ENCODE measurements around the gene CABP1.
A peak's percentile ranks its signal among the peaks of the same experiment; 100 is the strongest.

The CABP1 gene

GRCh38 chr12:120697344-120697743 is 56.9 kb downstream of the CABP1 start:
- TF ChIP-seq, protein P1, sequence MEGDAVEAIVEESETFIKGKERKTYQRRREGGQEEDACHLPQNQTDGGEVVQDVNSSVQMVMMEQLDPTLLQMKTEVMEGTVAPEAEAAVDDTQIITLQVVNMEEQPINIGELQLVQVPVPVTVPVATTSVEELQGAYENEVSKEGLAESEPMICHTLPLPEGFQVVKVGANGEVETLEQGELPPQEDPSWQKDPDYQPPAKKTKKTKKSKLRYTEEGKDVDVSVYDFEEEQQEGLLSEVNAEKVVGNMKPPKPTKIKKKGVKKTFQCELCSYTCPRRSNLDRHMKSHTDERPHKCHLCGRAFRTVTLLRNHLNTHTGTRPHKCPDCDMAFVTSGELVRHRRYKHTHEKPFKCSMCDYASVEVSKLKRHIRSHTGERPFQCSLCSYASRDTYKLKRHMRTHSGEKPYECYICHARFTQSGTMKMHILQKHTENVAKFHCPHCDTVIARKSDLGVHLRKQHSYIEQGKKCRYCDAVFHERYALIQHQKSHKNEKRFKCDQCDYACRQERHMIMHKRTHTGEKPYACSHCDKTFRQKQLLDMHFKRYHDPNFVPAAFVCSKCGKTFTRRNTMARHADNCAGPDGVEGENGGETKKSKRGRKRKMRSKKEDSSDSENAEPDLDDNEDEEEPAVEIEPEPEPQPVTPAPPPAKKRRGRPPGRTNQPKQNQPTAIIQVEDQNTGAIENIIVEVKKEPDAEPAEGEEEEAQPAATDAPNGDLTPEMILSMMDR (IDR thresholded peaks at IDR 0.05): no peak
- Histone ChIP-seq H3K36me3 (ENCODE audit: control insufficient read depth, insufficient read depth, low read length) (no peaks in the 10 kb centered on the region), H2AFZ (no peak overlapping the region), H3K9ac (no peak overlapping the region), H3K4me2 (ENCODE audit: low read length) (no peak overlapping the region), H3K27me3 (ENCODE audit: control insufficient read depth, insufficient read depth, low read length) (no peaks in the 10 kb centered on the region), H3K4me3 (ENCODE audit: low read depth, low read length) (no peak overlapping the region), H3K9me3 (ENCODE audit: control insufficient read depth, low read length) (no peaks in the 10 kb centered on the region), H3K79me2 (peaks cover 27% of the 10 kb centered on the region), H3K27ac (no peak overlapping the region), H3K4me1 (peaks cover 8% of the 10 kb centered on the region)

- Histone ChIP-seq H3K79me2 (peaks cover 26% of the 10 kb centered on the region), H3K9me3 (ENCODE audit: control insufficient read depth, low read length) (no peaks in the 10 kb centered on the region), H3K4me2 (ENCODE audit: low read length) (no peak overlapping the region), H3K27me3 (ENCODE audit: control insufficient read depth, insufficient read depth, low read length) (no peaks in the 10 kb centered on the region), H3K36me3 (ENCODE audit: control insufficient read depth, insufficient read depth, low read length) (no peaks in the 10 kb centered on the region), H3K4me3 (ENCODE audit: low read depth, low read length) (no peak overlapping the region), H3K4me1 (no peaks in the 10 kb centered on the region), H3K27ac (peak overlapping the region; percentile 33), H3K9ac (no peak overlapping the region), H2AFZ (no peak overlapping the region)
- TF ChIP-seq, protein P1 (IDR thresholded peaks at IDR 0.05): no peak
These were observed 58.2 kb downstream of the CABP1 start for GRCh38 chr12:120698665-120699064.

DNA sequence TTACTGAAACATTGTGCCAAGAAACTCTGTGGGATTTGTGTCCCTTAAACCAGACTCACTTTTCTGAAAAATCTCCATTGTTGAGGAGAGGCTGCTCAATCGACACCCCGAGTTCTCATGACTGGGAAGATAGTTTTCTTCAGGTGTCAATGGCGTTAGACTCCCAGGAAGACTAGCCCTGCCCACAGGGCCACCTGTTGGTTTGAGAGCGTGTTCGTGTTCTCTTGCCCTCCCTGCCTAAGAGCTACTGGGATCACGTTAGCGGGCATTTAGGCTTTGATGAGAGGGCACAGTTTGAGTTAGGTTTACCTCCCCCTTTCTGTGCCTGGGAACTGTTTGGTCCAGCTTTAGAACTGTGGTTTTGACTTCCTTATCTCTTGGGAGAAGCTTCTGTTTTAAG is 59.1 kb downstream of the CABP1 start:
- H3K36me3 ChIP-seq (ENCODE audit: control insufficient read depth, insufficient read depth, low read length): no peaks in the 10 kb centered on the region
- no peak overlapping the region for H3K4me3 ChIP-seq (ENCODE audit: low read depth, low read length)
- no peak overlapping the region for H2AFZ ChIP-seq
- no peaks in the 10 kb centered on the region for H3K9me3 ChIP-seq (ENCODE audit: control insufficient read depth, low read length)
- H3K27ac ChIP-seq: no peak overlapping the region
- H3K27me3 ChIP-seq (ENCODE audit: control insufficient read depth, insufficient read depth, low read length): no peaks in the 10 kb centered on the region
- H3K4me2 ChIP-seq (ENCODE audit: low read length): no peak overlapping the region
- TF ChIP-seq, protein P1 (IDR thresholded peaks at IDR 0.05): no peak
- peaks cover 18% of the 10 kb centered on the region for H3K79me2 ChIP-seq
- H3K4me1 ChIP-seq: no peaks in the 10 kb centered on the region
- no peak overlapping the region for H3K9ac ChIP-seq

DNA sequence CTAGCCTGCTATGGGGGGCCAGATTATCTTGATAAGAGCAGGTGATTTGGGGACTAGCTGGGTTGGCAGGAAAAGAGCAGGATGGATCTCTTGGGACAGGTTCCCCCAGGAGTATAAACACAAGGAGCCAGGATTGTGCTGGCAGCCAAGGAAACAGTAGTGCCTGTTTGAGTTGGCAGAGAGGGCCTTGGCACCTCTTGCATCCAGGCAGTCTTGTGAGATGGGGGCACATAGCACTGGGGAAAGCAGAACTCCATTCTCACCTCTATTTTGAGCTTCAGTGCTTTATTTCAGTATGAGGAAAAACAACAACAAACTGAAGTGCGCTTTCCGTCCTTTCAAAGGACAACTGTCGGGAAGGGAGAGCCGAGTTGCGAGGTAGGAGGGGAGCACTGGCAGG is 60.5 kb downstream of the CABP1 start:
- TF ChIP-seq, protein P1 (IDR thresholded peaks at IDR 0.05): no peak
- no peak overlapping the region for H3K9ac ChIP-seq
- H3K4me1 ChIP-seq: no peaks in the 10 kb centered on the region
- no peak overlapping the region for H3K4me2 ChIP-seq (ENCODE audit: low read length)
- no peak overlapping the region for H3K4me3 ChIP-seq (ENCODE audit: low read depth, low read length)
- no peaks in the 10 kb centered on the region for H3K9me3 ChIP-seq (ENCODE audit: control insufficient read depth, low read length)
- no peak overlapping the region for H2AFZ ChIP-seq
- H3K27ac ChIP-seq: no peak overlapping the region
- H3K36me3 ChIP-seq (ENCODE audit: control insufficient read depth, insufficient read depth, low read length): no peaks in the 10 kb centered on the region
- H3K79me2 ChIP-seq: peaks cover 10% of the 10 kb centered on the region
- H3K27me3 ChIP-seq (ENCODE audit: control insufficient read depth, insufficient read depth, low read length): no peaks in the 10 kb centered on the region

DNA sequence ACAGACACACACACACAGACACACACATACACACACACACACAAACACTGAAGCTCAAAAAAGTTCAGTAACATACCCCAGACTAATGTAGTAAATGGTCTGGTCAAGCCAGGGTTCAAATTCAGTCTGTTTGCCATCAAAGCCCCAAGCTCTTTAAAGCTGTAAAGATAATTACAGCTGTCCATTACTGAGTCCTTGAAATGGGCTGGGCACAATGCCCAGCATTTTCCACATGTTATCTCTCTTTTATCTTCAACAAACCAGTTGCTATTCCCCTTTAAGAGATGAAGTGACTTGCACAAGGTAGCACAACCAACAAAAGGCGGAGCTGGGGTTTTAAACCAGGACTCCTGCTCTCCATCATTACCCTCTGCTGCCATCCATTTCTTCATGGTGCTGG is 62.2 kb downstream of the CABP1 start:
- Histone ChIP-seq H3K27me3 (ENCODE audit: control insufficient read depth, insufficient read depth, low read length) (no peaks in the 10 kb centered on the region), H3K4me3 (ENCODE audit: low read depth, low read length) (no peak overlapping the region), H3K79me2 (peaks cover 3% of the 10 kb centered on the region), H3K9ac (no peak overlapping the region), H3K27ac (peak overlapping the region; percentile 15), H3K36me3 (ENCODE audit: control insufficient read depth, insufficient read depth, low read length) (no peaks in the 10 kb centered on the region), H3K4me1 (no peaks in the 10 kb centered on the region), H2AFZ (no peak overlapping the region), H3K9me3 (ENCODE audit: control insufficient read depth, low read length) (no peaks in the 10 kb centered on the region), H3K4me2 (ENCODE audit: low read length) (no peak overlapping the region)
- TF ChIP-seq, protein P1 (IDR thresholded peaks at IDR 0.05): no peak

Data from parathyroid adenoma (tissue), 2 donors.